Smooth muscle cell (in vitro differentiated cells): ENCODE results near the gene LIPI. TPM values are rescaled to one million over a fixed set of nuclear protein-coding genes. Genes with fewer than 3 reads are reported as not detected.

ENCODE experiments used
- DNase-seq: peaks from one replicate; lab custom pipeline; 2025; ENCODE audit not compliant: unreplicated experiment; lab: John Stamatoyannopoulos, UW
- H2AFZ ChIP-seq: fragments of 200-600 bp; sonication (generic); 2 replicates; pipeline ENCODE4 v1.6.0; 2016; ENCODE audit warnings: antibody characterized with exemption, low read depth, mild to moderate bottlenecking
- H3F3A ChIP-seq: fragments of 200-600 bp; sonication (generic); 2 replicates; pipeline ENCODE4 v1.6.0; 2017; ENCODE audit warnings: antibody characterized with exemption, low read depth
- H3K27ac ChIP-seq: fragments of 200-600 bp; sonication (generic); 2 replicates; pipeline ENCODE4 v1.5.1; 2016; ENCODE audit warnings: low read depth, mild to moderate bottlenecking
- H3K27me3 ChIP-seq: fragments of 200-600 bp; sonication (generic); 2 replicates; pipeline ENCODE4 v1.6.1; 2016; ENCODE audit warnings: low read depth, mild to moderate bottlenecking
- H3K36me3 ChIP-seq: fragments of 200-600 bp; sonication (generic); 2 replicates; pipeline ENCODE4 v1.5.1; 2016; ENCODE audit warnings: low read depth
- H3K4me1 ChIP-seq: fragments of 200-600 bp; sonication (generic); 2 replicates; pipeline ENCODE4 v1.5.1; 2016; ENCODE audit warnings: low read depth
- H3K4me2 ChIP-seq: fragments of 200-600 bp; sonication (generic); 2 replicates; pipeline ENCODE4 v1.6.0; 2016; ENCODE audit warnings: mild to moderate bottlenecking
- H3K4me3 ChIP-seq: fragments of 200-600 bp; sonication (generic); 2 replicates; pipeline ENCODE4 v1.5.1; 2016; ENCODE audit warnings: mild to moderate bottlenecking
- H3K79me2 ChIP-seq: fragments of 200-600 bp; sonication (generic); 2 replicates; pipeline ENCODE4 v1.6.0; 2016; ENCODE audit warnings: low read depth, mild to moderate bottlenecking
- H3K9ac ChIP-seq: fragments of 200-600 bp; sonication (generic); 2 replicates; pipeline ENCODE4 v1.6.0; 2016; ENCODE audit warnings: low read depth
- H3K9me3 ChIP-seq: fragments of 200-600 bp; sonication (generic); replicated peaks from 2 replicates; pipeline ENCODE4 v1.5.1; 2016; ENCODE audit warnings: low read depth
- H4K20me1 ChIP-seq: fragments of 200-600 bp; sonication (generic); 2 replicates; pipeline ENCODE4 v1.6.0; 2016; ENCODE audit warnings: low read depth
- CTCF ChIP-seq: fragments of 200-600 bp; sonication (generic); IDR thresholded peaks from 2 replicates; pipeline ENCODE4 v1.5.1; 2017; ENCODE audit warnings: borderline replicate concordance, mild to moderate bottlenecking, antibody characterized with exemption; ENCODE audit not compliant: insufficient read depth, poor library complexity, severe bottlenecking
- WGBS: methylation state at CpG from one replicate; pipeline ENCODE4 v1.1.7; 2016; ENCODE audit warnings: low lambda C conversion rate; 5-methylcytosine and 5-hydroxymethylcytosine counted together
- polyA plus RNA-seq: library from polyadenylated mRNA; unstranded; fragments of >200 nt; fragmentation: Nextera tagmentation; extraction: Ambion mirVana; gene quantifications from 2 replicates; pipeline ENCODE4 v1.2.1, GENCODE V29; 2016
- total RNA-seq: library from RNA; depleted of rRNA; stranded (reverse); fragments of >200 nt; gene quantifications from 2 replicates; pipeline ENCODE4 v1.2.3, GENCODE V29; 2014

LIPI gene
- total and polyA plus RNA-seq, 2 experiments from 2014 or later, result not detected

DNA sequence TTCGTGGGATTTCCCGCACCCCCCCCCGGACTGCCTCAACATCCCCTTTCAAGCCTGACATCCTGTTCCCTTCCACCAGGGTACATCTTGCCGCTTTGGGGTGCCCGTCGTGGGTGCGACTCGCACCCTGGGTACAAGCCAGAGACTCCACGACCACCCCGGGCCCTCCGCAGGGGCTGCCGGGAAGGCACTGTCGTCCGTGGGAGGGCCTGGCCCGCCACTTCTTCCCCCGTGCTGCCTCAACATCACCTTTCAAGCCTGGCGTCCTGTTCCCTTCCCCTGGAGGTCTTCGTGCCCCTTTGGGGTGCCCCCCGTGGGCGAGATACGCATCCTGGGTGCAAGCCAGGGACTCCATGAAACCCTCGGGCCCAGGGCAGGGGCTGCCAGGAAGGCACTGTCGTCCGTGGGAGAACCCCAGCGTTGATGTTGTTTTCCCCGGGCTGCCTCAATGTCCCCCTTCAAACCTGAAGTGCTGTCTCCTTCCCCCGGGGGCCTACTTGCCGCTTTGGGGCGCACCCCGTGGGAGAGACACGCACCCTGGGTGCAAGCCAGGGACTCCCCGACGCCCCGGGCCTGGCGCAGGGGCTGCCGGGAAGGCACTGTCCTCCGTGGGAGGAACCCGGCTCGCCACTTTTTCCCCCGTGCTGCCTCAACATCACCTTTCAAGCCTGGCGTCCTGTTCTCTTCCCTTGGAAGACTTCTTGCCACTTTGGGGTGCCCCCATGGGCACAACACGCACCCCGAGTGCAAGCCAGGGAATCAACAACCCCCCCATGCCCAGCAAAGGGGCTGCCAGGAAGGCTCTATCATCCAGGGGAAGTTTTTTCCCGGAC, 138.6 kb downstream of the LIPI start:
- no peak overlapping the region for H3K27ac ChIP-seq
- H3K4me2 ChIP-seq, result no peak overlapping the region
- H2AFZ ChIP-seq, result no peak overlapping the region
- no peak for TF ChIP-seq CTCF
- no peaks in the 10 kb centered on the region for H3K9me3 ChIP-seq
- WGBS, result 97% methylated on average over 43 of the region's 44 CpGs
- H3K4me3 ChIP-seq, result no peak overlapping the region
- no peak overlapping the region for H3K9ac ChIP-seq
- H3K4me1 ChIP-seq, result no peaks in the 10 kb centered on the region
- H3K27me3 ChIP-seq, result no peaks in the 10 kb centered on the region
- no peak for DNase-seq
- no peaks in the 10 kb centered on the region for H3F3A ChIP-seq
- H3K36me3 ChIP-seq, result no peaks in the 10 kb centered on the region
- no peaks in the 10 kb centered on the region for H3K79me2 ChIP-seq
- H4K20me1 ChIP-seq, result no peaks in the 10 kb centered on the region

- WGBS, result 97% methylated on average over 13 of the region's 16 CpGs
- H4K20me1 ChIP-seq, result no peaks in the 10 kb centered on the region
- no peak overlapping the region for H3K9ac ChIP-seq
These were observed 139.8 kb downstream of the LIPI start for GRCh38 chr21:14070968-14071367.

GRCh38 chr21:14070049-14070893, 140.5 kb downstream of the LIPI start:
- Histone ChIP-seq H4K20me1 (no peaks in the 10 kb centered on the region), H3K9me3 (no peaks in the 10 kb centered on the region), H3K79me2 (no peaks in the 10 kb centered on the region), H3K36me3 (no peaks in the 10 kb centered on the region), H2AFZ (no peak overlapping the region), H3F3A (no peaks in the 10 kb centered on the region), H3K9ac (no peak overlapping the region), H3K27ac (no peak overlapping the region), H3K4me3 (no peak overlapping the region), H3K27me3 (no peaks in the 10 kb centered on the region), H3K4me1 (no peaks in the 10 kb centered on the region), H3K4me2 (no peak overlapping the region)
- WGBS, result 97% methylated on average over 46 of the region's 46 CpGs
- no peak for DNase-seq
- no peak for TF ChIP-seq CTCF

More at GRCh38 chr21:14070968-14071367, 139.8 kb downstream of the LIPI start:
- H3K27me3 ChIP-seq, result no peaks in the 10 kb centered on the region
- H3K27ac ChIP-seq, result no peak overlapping the region
- no peaks in the 10 kb centered on the region for H3F3A ChIP-seq
- TF ChIP-seq CTCF, result no peak
- H2AFZ ChIP-seq, result no peak overlapping the region
- H3K4me2 ChIP-seq, result no peak overlapping the region
- H3K9me3 ChIP-seq, result no peaks in the 10 kb centered on the region
- no peak overlapping the region for H3K4me3 ChIP-seq
- no peaks in the 10 kb centered on the region for H3K36me3 ChIP-seq
- DNase-seq, result no peak
- H3K79me2 ChIP-seq, result no peaks in the 10 kb centered on the region
- H3K4me1 ChIP-seq, result no peaks in the 10 kb centered on the region
